Panc1 (cell line): ENCODE data around the gene ZNF212. TPM values are rescaled to one million over a fixed set of nuclear protein-coding genes. Genes with fewer than 3 reads are reported as not detected.

ENCODE experiments used
- ATAC-seq: fragments of 200-7000 bp; cut with Tn5 transposase; 2 replicates; pipeline ENCODE4 v1.9.1; 2020; ENCODE audit warnings: mild to moderate bottlenecking, moderate library complexity
- BruUV-seq: library from RNA; stranded (reverse); fragments of 400-500 nt; replicated peaks from 2 replicates; lab custom pipeline; 2021; lab: Mats Ljungman, UMichigan
- CTCF ChIA-PET: fragments of 300-600 bp; sonication (Branson Sonifier 250); formaldehyde crosslinking; loops from one replicate; lab custom pipeline; 2022; ENCODE audit warnings: antibody characterized with exemption; lab: Charles Lee
- POLR2A ChIA-PET: fragments of 300-600 bp; sonication (Branson Sonifier 250); formaldehyde crosslinking; loops from one replicate; lab custom pipeline; 2022; ENCODE audit warnings: antibody characterized with exemption; lab: Charles Lee
- DNase-seq: peaks from one replicate; pipeline ENCODE4 v3.0.0-alpha.2; 2010; ENCODE audit warnings: low read depth, low spot score
- H3K27ac ChIP-seq: 2 replicates; pipeline ENCODE4 v1.5.1; 2011; ENCODE audit warnings: mild to moderate bottlenecking, low read length, inconsistent platforms
- H3K27me3 ChIP-seq: fragments of 200-500 bp; sonication (Bioruptor generic); 2 replicates; pipeline ENCODE4 v1.6.0; 2014; ENCODE audit warnings: low read length, inconsistent platforms; ENCODE audit not compliant: control insufficient read depth, insufficient read depth
- H3K36me3 ChIP-seq: fragments of 200-500 bp; sonication (Bioruptor generic); 2 replicates; pipeline ENCODE4 v1.5.1; 2014; ENCODE audit warnings: inconsistent platforms, mild to moderate bottlenecking, low read length, moderate library complexity; ENCODE audit not compliant: control insufficient read depth, insufficient read depth
- H3K4me1 ChIP-seq: 2 replicates; pipeline ENCODE4 v1.5.1; 2011; ENCODE audit warnings: inconsistent platforms, mild to moderate bottlenecking, low read length, moderate library complexity; ENCODE audit not compliant: control insufficient read depth, insufficient read depth
- H3K4me3 ChIP-seq, 2 experiments: 2 replicates each; pipeline ENCODE4 v1.5.1; 2011 to 2012; ENCODE audit warnings: low read depth in 2 of 2, low read length in 2 of 2, mild to moderate bottlenecking in 2 of 2, inconsistent platforms in 1 of 2, moderate library complexity in 1 of 2
- H3K9me3 ChIP-seq: fragments of 200-500 bp; sonication (Bioruptor generic); 2 replicates; pipeline ENCODE4 v1.5.1; 2014; ENCODE audit warnings: low read depth, mild to moderate bottlenecking, inconsistent platforms, low read length, moderate library complexity; ENCODE audit not compliant: control insufficient read depth, insufficient read depth
- POLR2AphosphoS5 ChIP-seq: IDR thresholded peaks from 2 replicates; pipeline ENCODE4 v1.6.1; 2012; ENCODE audit warnings: mild to moderate bottlenecking, low read depth, low read length, moderate library complexity
- SIN3A ChIP-seq: IDR thresholded peaks from 2 replicates; pipeline ENCODE4 v1.6.1; 2012; ENCODE audit warnings: low read depth, mild to moderate bottlenecking, low read length, moderate library complexity, borderline replicate concordance; ENCODE audit not compliant: insufficient read depth
- TCF7L2 ChIP-seq: IDR thresholded peaks from 2 replicates; pipeline ENCODE4 v1.6.1; 2011; ENCODE audit warnings: mild to moderate bottlenecking, low read depth, low read length, inconsistent platforms
- in situ Hi-C: cut with HindIII; loops from 2 replicates; pipeline ENCODE4 v1.10.0; 2016; ENCODE audit warnings: low sequenced_read_pairs, low pct_unique_long_range_greater_than_20kb
- intact Hi-C: fragments of 100-400 bp; cut with micrococcal nuclease; formaldehyde crosslinking; loops from one replicate; pipeline ENCODE4 v1.10.0; 2022; ENCODE audit not compliant: unreplicated experiment
- total RNA-seq: library from RNA; stranded (reverse); gene quantifications from one replicate; pipeline ENCODE4 v1.2.1, GENCODE V29; 2021; ENCODE audit not compliant: unreplicated experiment
- TF ChIP-seq, protein P1 (sequence below), 2 experiments: IDR thresholded peaks; 2 replicates each; pipeline ENCODE4 v1.6.1; 2011 to 2012; ENCODE audit warnings: low read depth in 2 of 2, control low read depth in 1 of 2, low read length in 1 of 2, mild to moderate bottlenecking in 1 of 2, moderate library complexity in 1 of 2; ENCODE audit not compliant: insufficient read depth in 1 of 2
- TF ChIP-seq, protein P2 (sequence below): fragments of 450-650 bp; IDR thresholded peaks from 2 replicates; pipeline ENCODE4 v1.5.1; 2017; ENCODE audit warnings: mild to moderate bottlenecking

The ZNF212 gene
- total RNA-seq, 1 experiment from 2014 or later, result 11.3 TPM

GRCh38 chr7:149238051-149238450 lies 1.4 kb upstream of the ZNF212 start:
- Histone ChIP-seq H3K9me3 (peaks cover 8% of the 10 kb centered on the region), H3K27ac (no peak overlapping the region), H3K27me3 (no peaks in the 10 kb centered on the region; the same call in 1 of the 2 replicates), H3K4me1 (no peaks in the 10 kb centered on the region), H3K36me3 (no peaks in the 10 kb centered on the region; the same call in 1 of the 2 replicates), H3K4me3 (no peak overlapping the region)
- no peak for DNase-seq
- BruUV-seq, result no TSS peak
- intact Hi-C loops (no loop called here), in situ Hi-C loops (no loop called here)
- POLR2A ChIA-PET, result no interaction called here
- no peak for ATAC-seq
- CTCF ChIA-PET, result no interaction called here
- no peak for TF ChIP-seq POLR2AphosphoS5
- TF ChIP-seq, protein P1, sequence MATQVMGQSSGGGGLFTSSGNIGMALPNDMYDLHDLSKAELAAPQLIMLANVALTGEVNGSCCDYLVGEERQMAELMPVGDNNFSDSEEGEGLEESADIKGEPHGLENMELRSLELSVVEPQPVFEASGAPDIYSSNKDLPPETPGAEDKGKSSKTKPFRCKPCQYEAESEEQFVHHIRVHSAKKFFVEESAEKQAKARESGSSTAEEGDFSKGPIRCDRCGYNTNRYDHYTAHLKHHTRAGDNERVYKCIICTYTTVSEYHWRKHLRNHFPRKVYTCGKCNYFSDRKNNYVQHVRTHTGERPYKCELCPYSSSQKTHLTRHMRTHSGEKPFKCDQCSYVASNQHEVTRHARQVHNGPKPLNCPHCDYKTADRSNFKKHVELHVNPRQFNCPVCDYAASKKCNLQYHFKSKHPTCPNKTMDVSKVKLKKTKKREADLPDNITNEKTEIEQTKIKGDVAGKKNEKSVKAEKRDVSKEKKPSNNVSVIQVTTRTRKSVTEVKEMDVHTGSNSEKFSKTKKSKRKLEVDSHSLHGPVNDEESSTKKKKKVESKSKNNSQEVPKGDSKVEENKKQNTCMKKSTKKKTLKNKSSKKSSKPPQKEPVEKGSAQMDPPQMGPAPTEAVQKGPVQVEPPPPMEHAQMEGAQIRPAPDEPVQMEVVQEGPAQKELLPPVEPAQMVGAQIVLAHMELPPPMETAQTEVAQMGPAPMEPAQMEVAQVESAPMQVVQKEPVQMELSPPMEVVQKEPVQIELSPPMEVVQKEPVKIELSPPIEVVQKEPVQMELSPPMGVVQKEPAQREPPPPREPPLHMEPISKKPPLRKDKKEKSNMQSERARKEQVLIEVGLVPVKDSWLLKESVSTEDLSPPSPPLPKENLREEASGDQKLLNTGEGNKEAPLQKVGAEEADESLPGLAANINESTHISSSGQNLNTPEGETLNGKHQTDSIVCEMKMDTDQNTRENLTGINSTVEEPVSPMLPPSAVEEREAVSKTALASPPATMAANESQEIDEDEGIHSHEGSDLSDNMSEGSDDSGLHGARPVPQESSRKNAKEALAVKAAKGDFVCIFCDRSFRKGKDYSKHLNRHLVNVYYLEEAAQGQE (IDR thresholded peaks at IDR 0.05; ENCODE audit: insufficient read depth in 1 of 2, low read depth in 2 of 2, low read length in 1 of 2), result no peak
- no peak for TF ChIP-seq TCF7L2
- no peak for TF ChIP-seq SIN3A
- TF ChIP-seq, protein P2, sequence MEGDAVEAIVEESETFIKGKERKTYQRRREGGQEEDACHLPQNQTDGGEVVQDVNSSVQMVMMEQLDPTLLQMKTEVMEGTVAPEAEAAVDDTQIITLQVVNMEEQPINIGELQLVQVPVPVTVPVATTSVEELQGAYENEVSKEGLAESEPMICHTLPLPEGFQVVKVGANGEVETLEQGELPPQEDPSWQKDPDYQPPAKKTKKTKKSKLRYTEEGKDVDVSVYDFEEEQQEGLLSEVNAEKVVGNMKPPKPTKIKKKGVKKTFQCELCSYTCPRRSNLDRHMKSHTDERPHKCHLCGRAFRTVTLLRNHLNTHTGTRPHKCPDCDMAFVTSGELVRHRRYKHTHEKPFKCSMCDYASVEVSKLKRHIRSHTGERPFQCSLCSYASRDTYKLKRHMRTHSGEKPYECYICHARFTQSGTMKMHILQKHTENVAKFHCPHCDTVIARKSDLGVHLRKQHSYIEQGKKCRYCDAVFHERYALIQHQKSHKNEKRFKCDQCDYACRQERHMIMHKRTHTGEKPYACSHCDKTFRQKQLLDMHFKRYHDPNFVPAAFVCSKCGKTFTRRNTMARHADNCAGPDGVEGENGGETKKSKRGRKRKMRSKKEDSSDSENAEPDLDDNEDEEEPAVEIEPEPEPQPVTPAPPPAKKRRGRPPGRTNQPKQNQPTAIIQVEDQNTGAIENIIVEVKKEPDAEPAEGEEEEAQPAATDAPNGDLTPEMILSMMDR, result no peak

DNA sequence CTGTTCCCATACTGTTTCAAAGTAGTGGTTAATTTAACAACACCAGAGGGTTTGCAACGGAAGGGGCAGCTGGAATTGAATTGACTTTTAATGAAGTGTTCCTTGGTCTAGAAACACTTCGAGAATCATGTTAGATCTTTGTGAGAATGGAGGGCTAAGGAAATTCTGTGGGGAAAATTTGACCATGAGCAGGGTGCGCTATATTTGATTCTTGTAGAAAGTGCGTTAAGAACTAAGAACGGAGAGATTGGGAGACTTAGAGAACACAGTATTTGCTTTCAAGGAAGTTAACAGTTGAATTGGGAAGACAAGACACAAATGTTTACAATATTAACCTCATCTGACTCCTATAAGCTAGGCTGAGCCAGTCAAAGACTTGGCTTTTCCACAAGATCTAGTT lies 1.2 kb downstream of the ZNF212 start:
- intact Hi-C loops, result no loop called here
- ATAC-seq (no peak), DNase-seq (no peak)
- TSS peak; percentile 81 for BruUV-seq
- no peak for TF ChIP-seq TCF7L2
- TF ChIP-seq, protein P2, result no peak
- TF ChIP-seq, protein P1 (IDR thresholded peaks at IDR 0.05; ENCODE audit: insufficient read depth in 1 of 2, low read depth in 2 of 2, low read length in 1 of 2), result no peak
- in situ Hi-C loops, result no loop called here
- no peak overlapping the region for H3K27ac ChIP-seq
- no peaks in the 10 kb centered on the region; the same call in 1 of the 2 replicates for H3K27me3 ChIP-seq
- H3K36me3 ChIP-seq, result no peaks in the 10 kb centered on the region; the same call in 1 of the 2 replicates
- H3K4me1 ChIP-seq, result no peaks in the 10 kb centered on the region
- peak overlapping the region; percentile 92 to 97 for H3K4me3 ChIP-seq
- CTCF ChIA-PET, result no interaction called here
- POLR2A ChIA-PET, result no interaction called here
- H3K9me3 ChIP-seq, result peaks cover 8% of the 10 kb centered on the region
